B cell (primary cell): ENCODE data around the gene PIM1.

Experiments
- CTCF ChIP-seq: fragments of 200-600 bp; IDR thresholded peaks from one replicate; pipeline ENCODE4 v1.8.0; 2022; ENCODE audit warnings: antibody characterized with exemption, mild to moderate bottlenecking
- EZH2 ChIP-seq: IDR thresholded peaks from 2 replicates; pipeline ENCODE4 v1.6.1; 2012; ENCODE audit warnings: borderline replicate concordance, low read depth, mild to moderate bottlenecking, moderate library complexity, low read length; ENCODE audit not compliant: insufficient read depth, poor library complexity, severe bottlenecking

- TF ChIP-seq CTCF (no peak), EZH2 (no peak)
Measured at GRCh38 chr6:37168163-37168758, 1.7 kb upstream of the PIM1 start.
